Measurements from ENCODE around the gene ST3GAL5.

DNA sequence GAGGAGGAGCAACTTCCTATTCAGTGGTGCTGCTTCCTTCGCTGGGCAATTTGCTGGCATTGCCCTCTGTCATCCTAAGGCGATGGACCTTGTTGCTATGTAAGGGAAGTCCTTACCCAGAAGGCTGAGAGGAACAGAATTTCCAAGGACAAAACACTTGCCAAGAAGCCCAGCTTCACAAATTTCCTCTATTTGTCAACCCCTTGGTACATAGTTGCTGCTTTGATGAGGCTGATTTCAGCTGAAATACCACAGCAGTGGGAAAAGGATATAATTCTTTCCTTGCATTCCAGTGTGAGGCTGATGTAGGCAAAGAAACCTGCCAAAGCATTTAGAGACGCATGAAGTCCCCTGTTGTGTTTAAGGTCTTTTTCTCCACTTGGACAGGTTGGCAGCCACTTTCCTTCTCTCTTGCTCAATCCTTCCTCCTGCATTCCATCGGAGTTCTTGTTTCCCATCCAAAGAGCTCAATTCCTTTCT, 16.4 kb upstream of the ST3GAL5 start:
- TF ChIP-seq EZH2 (IDR thresholded peaks at IDR 0.05; ENCODE audit: borderline replicate concordance, low read depth, low read length, severe bottlenecking), result no peak
- TF ChIP-seq, protein P1, sequence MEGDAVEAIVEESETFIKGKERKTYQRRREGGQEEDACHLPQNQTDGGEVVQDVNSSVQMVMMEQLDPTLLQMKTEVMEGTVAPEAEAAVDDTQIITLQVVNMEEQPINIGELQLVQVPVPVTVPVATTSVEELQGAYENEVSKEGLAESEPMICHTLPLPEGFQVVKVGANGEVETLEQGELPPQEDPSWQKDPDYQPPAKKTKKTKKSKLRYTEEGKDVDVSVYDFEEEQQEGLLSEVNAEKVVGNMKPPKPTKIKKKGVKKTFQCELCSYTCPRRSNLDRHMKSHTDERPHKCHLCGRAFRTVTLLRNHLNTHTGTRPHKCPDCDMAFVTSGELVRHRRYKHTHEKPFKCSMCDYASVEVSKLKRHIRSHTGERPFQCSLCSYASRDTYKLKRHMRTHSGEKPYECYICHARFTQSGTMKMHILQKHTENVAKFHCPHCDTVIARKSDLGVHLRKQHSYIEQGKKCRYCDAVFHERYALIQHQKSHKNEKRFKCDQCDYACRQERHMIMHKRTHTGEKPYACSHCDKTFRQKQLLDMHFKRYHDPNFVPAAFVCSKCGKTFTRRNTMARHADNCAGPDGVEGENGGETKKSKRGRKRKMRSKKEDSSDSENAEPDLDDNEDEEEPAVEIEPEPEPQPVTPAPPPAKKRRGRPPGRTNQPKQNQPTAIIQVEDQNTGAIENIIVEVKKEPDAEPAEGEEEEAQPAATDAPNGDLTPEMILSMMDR (IDR thresholded peaks at IDR 0.05; ENCODE audit: borderline replicate concordance, extremely low read depth, low read length, poor library complexity, severe bottlenecking), result no peak
